Neural cell (in vitro differentiated cells): Measurements from ENCODE around the gene PROC.

ENCODE experiments used
- CTCF ChIP-seq: fragments of 450-650 bp; IDR thresholded peaks from 2 replicates; pipeline ENCODE4 v1.5.1; 2014; ENCODE audit warnings: antibody characterized with exemption, mild to moderate bottlenecking, moderate library complexity; ENCODE audit not compliant: poor library complexity, severe bottlenecking
- SMC3 ChIP-seq: fragments of 450-650 bp; conservative IDR thresholded peaks from 2 replicates; pipeline ENCODE4 v1.6.1; 2014; ENCODE audit warnings: antibody characterized with exemption, mild to moderate bottlenecking, moderate library complexity; ENCODE audit not compliant: poor library complexity

DNA sequence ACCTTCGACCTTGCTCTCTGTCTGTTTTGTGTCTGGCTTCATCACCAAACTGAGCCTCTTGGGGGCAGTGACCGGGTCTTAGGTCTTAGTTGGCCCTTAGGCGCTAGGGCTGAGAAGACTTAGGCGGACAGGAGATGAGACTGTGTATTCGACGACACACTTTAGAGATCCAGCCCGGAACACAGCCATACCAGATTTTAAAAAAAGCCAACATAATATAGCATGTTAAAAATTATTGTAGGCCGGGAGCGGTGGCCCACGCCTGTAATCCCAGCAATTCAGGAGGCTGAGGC lies 9.5 kb upstream of the PROC start:
- TF ChIP-seq CTCF (no peak), SMC3 (no peak)
